ENCODE results near the gene ANO9. TPM values are rescaled to one million over a fixed set of nuclear protein-coding genes. Genes with fewer than 3 reads are reported as not detected.

Gene ANO9
- total and polyA plus RNA-seq, 11 donors, result 0.07 to 3.1 (median 0.21) TPM; not detected in 6

DNA sequence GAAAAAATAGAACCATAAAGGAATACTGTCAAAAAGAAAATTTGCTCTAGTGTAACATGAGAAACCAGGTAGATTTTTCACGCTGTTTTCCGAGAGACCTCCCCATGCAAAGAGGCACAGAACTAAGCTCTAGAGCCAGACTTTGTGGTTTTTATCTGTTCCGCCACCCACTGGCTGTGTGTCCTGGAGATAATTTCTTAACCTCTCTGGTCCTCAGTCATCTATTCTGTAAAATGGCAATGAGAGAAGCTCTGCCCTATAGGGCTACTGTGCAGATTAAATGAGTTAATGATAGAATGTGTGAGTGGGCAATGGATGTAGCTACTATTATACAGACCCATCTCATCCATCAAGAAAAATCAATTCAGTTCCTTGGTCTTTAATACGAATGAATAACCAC lies 17.6 kb downstream of the ANO9 start:
- ATAC-seq (no peak), DNase-seq (no peak)
- Histone ChIP-seq H3K4me1 (no peaks in the 10 kb centered on the region), H3K9me3 (no peaks in the 10 kb centered on the region), H3K36me3 (no peaks in the 10 kb centered on the region), H3K27me3 (peaks cover 0 to 63% (median 6%) of the 10 kb centered on the region in 9 donors), H3K4me3 (no peak overlapping the region), H3K27ac (no peak overlapping the region)
- TF ChIP-seq POLR2A (IDR thresholded peaks at IDR 0.05), result no peak
- TF ChIP-seq, protein P1, sequence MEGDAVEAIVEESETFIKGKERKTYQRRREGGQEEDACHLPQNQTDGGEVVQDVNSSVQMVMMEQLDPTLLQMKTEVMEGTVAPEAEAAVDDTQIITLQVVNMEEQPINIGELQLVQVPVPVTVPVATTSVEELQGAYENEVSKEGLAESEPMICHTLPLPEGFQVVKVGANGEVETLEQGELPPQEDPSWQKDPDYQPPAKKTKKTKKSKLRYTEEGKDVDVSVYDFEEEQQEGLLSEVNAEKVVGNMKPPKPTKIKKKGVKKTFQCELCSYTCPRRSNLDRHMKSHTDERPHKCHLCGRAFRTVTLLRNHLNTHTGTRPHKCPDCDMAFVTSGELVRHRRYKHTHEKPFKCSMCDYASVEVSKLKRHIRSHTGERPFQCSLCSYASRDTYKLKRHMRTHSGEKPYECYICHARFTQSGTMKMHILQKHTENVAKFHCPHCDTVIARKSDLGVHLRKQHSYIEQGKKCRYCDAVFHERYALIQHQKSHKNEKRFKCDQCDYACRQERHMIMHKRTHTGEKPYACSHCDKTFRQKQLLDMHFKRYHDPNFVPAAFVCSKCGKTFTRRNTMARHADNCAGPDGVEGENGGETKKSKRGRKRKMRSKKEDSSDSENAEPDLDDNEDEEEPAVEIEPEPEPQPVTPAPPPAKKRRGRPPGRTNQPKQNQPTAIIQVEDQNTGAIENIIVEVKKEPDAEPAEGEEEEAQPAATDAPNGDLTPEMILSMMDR (IDR thresholded peaks at IDR 0.05), result no peak
- intact Hi-C loops (cut with DNase I), result no loop called here
- 84 to 91% (median 90%) methylated on average over 4 of the region's 4 CpGs for WGBS, 4 donors

DNA sequence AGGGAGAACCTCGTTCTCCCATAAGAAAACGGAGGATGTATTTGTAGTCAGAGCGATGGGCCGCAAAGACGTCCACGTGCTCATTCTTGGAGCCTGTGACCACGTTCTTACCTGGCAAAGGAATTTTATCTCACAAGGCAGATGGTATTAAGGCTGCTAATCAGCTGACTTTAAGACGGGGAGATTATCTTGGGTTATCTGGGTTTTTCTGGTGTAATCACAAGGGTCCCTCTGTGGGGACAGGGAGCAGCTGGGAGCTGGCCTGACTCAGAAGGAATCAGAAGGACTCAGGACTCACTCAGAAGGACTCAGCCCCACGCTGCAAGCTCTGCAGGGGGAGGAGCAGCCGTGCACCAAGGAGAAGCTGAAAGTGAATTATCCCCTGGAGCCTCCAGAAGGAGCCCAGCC lies 19.6 kb downstream of the ANO9 start:
- H3K27me3 ChIP-seq, result peaks cover 0 to 83% (median 23%) of the 10 kb centered on the region in 9 donors
- WGBS, 4 donors, result 60 to 61% (median 60%) methylated on average over 10 of the region's 10 CpGs
- H3K4me1 ChIP-seq, result peaks cover 0 to 7% (median 0%) of the 10 kb centered on the region in 12 donors
- no peak overlapping the region for H3K27ac ChIP-seq
- DNase-seq (peak in 1 of 5 donors; percentile 15), ATAC-seq (no peak)
- intact Hi-C loops (cut with DNase I), result no loop called here
- H3K36me3 ChIP-seq, result no peaks in the 10 kb centered on the region
- H3K9me3 ChIP-seq, result no peaks in the 10 kb centered on the region
- TF ChIP-seq, protein P1 (IDR thresholded peaks at IDR 0.05), result no peak
- TF ChIP-seq POLR2A (IDR thresholded peaks at IDR 0.05), result no peak
- H3K4me3 ChIP-seq, result no peak overlapping the region

DNA sequence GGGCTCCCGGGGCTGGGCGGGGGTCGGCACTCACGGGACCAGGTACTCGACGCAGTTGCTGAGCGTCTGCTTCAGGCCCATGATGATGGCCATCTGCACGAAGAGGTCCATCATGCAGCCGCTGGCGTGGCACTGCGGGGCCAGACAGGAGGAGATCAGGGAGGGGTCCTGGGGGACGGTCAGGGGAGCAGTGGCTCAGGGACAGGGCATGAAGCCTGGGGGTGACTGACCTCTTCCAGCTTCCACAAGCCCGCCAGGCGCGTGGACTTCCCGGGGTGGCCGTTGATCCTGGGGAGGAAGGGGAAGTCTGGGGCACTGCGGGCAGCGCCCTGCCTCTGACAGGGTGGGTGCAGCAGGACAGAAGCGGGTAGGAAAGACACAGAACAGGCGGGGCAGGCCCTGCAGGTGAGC lies 20.9 kb downstream of the ANO9 start:
- intact Hi-C loops (cut with DNase I), result no loop called here
- Histone ChIP-seq H3K9me3 (no peaks in the 10 kb centered on the region), H3K4me3 (no peak overlapping the region), H3K27ac (no peak overlapping the region), H3K27me3 (peaks cover 4 to 89% (median 30%) of the 10 kb centered on the region in 9 donors), H3K36me3 (no peaks in the 10 kb centered on the region), H3K4me1 (peaks cover 0 to 20% (median 8%) of the 10 kb centered on the region in 12 donors)
- WGBS, 4 donors, result 84 to 89% (median 86%) methylated on average over 19 to 21 of the region's 21 CpGs
- ATAC-seq (no peak), DNase-seq (peak in 4 of 5 donors; percentile 4 to 62 (median 14))
- TF ChIP-seq, protein P1 (IDR thresholded peaks at IDR 0.05), result no peak
- no peak for TF ChIP-seq POLR2A (IDR thresholded peaks at IDR 0.05)

DNA sequence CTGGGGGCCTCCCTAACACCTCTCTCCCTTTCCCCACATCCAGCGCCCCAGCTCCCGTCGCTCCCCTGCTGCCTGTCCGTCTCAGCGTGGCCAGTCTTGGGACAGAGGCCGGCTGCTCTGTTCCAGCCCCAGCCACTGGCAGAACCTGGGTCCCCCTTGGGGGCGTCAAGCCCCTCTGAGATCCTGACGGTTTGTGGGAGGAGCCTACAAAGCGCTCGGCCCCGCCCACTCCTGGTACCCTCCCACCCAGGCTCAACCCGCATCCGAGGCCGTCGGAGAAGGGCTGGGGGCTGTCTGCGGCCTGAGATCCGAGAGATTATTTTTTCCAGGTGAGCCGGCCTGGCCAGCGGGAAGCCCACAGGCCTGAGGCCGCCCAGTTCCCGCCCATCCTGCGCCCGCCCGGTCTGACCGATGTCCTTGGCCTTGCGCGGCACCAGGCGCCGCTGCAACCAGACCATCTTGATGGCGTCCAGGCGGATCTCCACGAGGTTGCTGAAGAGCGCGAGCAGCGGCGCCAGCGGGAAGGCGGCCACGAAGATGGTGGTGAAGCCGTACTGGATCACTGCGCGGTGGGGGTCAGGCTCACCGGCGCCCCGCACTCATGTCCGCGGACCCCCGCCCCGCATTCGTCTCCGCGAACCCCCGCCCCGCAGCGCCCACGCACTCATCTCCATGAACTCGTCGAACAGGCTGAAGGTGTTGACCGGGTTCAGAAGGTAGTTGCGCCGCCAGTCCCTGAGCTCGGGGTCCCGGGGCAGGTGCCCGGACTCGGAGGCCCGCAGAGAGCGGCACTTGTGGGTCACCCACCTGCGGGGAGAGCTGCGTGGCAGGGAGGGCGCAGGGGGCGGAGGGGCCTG lies 21.5 kb downstream of the ANO9 start:
- DNase-seq, result peak in 4 of 5 donors; percentile 9 to 62 (median 20)
- intact Hi-C loops (cut with DNase I), result no loop called here
- 46 to 65% (median 50%) methylated on average over 38 to 71 of the region's 71 CpGs for WGBS, 4 donors

More for the DNA sequence above, 21.5 kb downstream of the ANO9 start:
- no peak for ATAC-seq
- H3K27me3 ChIP-seq, result peaks cover 4 to 89% (median 34%) of the 10 kb centered on the region in 9 donors
- H3K9me3 ChIP-seq, result no peaks in the 10 kb centered on the region
- H3K4me3 ChIP-seq, result no peak overlapping the region
- no peak overlapping the region for H3K27ac ChIP-seq
- TF ChIP-seq, protein P1 (IDR thresholded peaks at IDR 0.05), result no peak
- no peak for TF ChIP-seq POLR2A (IDR thresholded peaks at IDR 0.05)
- H3K36me3 ChIP-seq, result no peaks in the 10 kb centered on the region
- H3K4me1 ChIP-seq, result peaks cover 0 to 25% (median 13%) of the 10 kb centered on the region in 12 donors

All from heart left ventricle (tissue), 16 donors.